GM12878 (cell line): ENCODE data around the gene IRF2.
"Not testable (repeated sequence)": the region's sequence is repeated elsewhere in the genome, so short reads cannot be mapped to it uniquely, and the experiment has no call there.

Source experiments
- CREB1 ChIP-seq: IDR thresholded peaks from 2 replicates; pipeline ENCODE4 v1.6.1; 2012; ENCODE audit warnings: low read depth, mild to moderate bottlenecking, inconsistent platforms
- CTCF ChIP-seq, 3 experiments: IDR thresholded peaks in 2 of 3; conservative IDR thresholded peaks in 1 of 3; 2 replicates each; pipeline ENCODE4 v1.5.1; 2011; ENCODE audit warnings: low read depth in 3 of 3, low read length in 3 of 3, mild to moderate bottlenecking in 3 of 3, control low read depth in 2 of 3, moderate library complexity in 2 of 3, inconsistent platforms in 1 of 3, mixed read lengths in 1 of 3; ENCODE audit not compliant: control insufficient read depth in 2 of 3, insufficient read depth in 1 of 3; ENCODE audit errors: extremely low read depth in 1 of 3
- EGR1 ChIP-seq, 2 experiments: IDR thresholded peaks; 1 replicate in 1 of 2; 2 replicates in 1 of 2; pipeline ENCODE4 v1.6.1; 2011 to 2012; ENCODE audit warnings: low read depth in 2 of 2, low read length in 2 of 2, borderline replicate concordance in 1 of 2, mild to moderate bottlenecking in 1 of 2, moderate library complexity in 1 of 2
- TAF1 ChIP-seq: IDR thresholded peaks from 2 replicates; pipeline ENCODE4 v1.6.1; 2011; ENCODE audit warnings: mild to moderate bottlenecking, low read depth, low read length, borderline replicate concordance
- ZNF217 ChIP-seq: fragments of 450-650 bp; IDR thresholded peaks from 2 replicates; pipeline ENCODE4 v1.6.1; 2017; ENCODE audit warnings: antibody characterized with exemption, mild to moderate bottlenecking
- ZNF274 ChIP-seq: IDR thresholded peaks from one replicate; pipeline ENCODE4 v1.8.0; 2011; ENCODE audit not compliant: insufficient read length, insufficient read depth

GRCh38 chr4:184339398-184340193 lies 134.8 kb downstream of the IRF2 start:
- TF ChIP-seq TAF1; CREB1; EGR1 (IDR thresholded peaks at IDR 0.05; ENCODE audit: borderline replicate concordance in 1 of 2, low read depth in 2 of 2, low read length in 2 of 2); CTCF (IDR thresholded peaks at IDR 0.05 in 2 of 3, conservative IDR thresholded peaks at IDR 0.05 in 1 of 3; ENCODE audit: control insufficient read depth in 2 of 3, extremely low read depth in 1 of 3, insufficient read depth in 1 of 3, low read depth in 3 of 3, low read length in 3 of 3); ZNF274; ZNF217: not testable (repeated sequence)
